ENCODE data around the gene COA5. TPM values are rescaled to one million over a fixed set of nuclear protein-coding genes. Genes with fewer than 3 reads are reported as not detected.

Gene COA5
- total and polyA plus RNA-seq, 2 experiments from 2014 or later = 33.3 to 113 TPM

DNA sequence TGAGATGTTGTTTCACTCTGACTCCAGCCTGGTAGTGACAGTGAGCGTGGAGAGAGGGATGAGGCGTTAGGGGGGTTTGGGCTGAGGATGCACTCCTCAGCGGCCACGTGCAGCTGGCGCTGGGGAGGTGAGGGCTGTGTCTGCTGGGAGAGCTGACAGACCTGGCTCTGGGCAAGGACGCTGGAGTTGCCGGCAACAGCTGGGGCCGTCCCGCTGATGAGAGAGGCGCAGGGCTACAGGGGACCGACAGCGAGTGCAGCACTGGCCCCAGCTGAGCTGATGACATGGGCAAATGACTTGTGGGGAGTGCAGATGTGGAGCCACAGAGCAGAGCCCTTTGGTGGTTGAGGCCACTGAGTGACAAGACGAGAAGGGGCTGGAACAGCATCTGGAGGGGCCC, 38.4 kb downstream of the COA5 start:
- ATAC-seq = no peak
- H4K20me1 ChIP-seq (replicated peaks; ENCODE audit: insufficient read depth) = peaks cover 11% of the 10 kb centered on the region; the same call in 1 of the 2 replicates
- no peak overlapping the region for H2AFZ ChIP-seq
- no peaks in the 10 kb centered on the region for H3K9me3 Mint-ChIP-seq
- no peaks in the 10 kb centered on the region for H3K27me3 ChIP-seq (ENCODE audit: insufficient read depth)
- no peak for DNase-seq (ENCODE audit: low spot score)
- peaks cover 4% of the 10 kb centered on the region; the same call in 1 of the 2 replicates for H3K36me3 ChIP-seq (ENCODE audit: insufficient read depth)
- no peaks in the 10 kb centered on the region for H3F3A ChIP-seq (replicated peaks; ENCODE audit: low read depth)
- H3K4me1 ChIP-seq (ENCODE audit: insufficient read depth) = no peaks in the 10 kb centered on the region
- H3K4me1 Mint-ChIP-seq = no peaks in the 10 kb centered on the region
- no peaks in the 10 kb centered on the region for H3K79me2 ChIP-seq (replicated peaks; ENCODE audit: insufficient read depth)
- no peak overlapping the region for H3K27ac ChIP-seq (ENCODE audit: low read depth)
- H3K4me3 Mint-ChIP-seq = no peak overlapping the region
- no peaks in the 10 kb centered on the region for H3K9me2 ChIP-seq (ENCODE audit: insufficient read depth)
- H3K4me2 ChIP-seq = no peak overlapping the region
- H3K27ac Mint-ChIP-seq = no peak overlapping the region
- no peak for TF ChIP-seq ZNF462 (CRISPR knock-in tag; IDR thresholded peaks at IDR 0.05)
- TF ChIP-seq JUNB (IDR thresholded peaks at IDR 0.05; ENCODE audit: unreplicated experiment) = no peak
- no peak for TF ChIP-seq EZH2phosphoT487 (IDR thresholded peaks at IDR 0.05; ENCODE audit: unreplicated experiment)
- TF ChIP-seq EZH2 (IDR thresholded peaks at IDR 0.05; ENCODE audit: low read depth, unreplicated experiment) = no peak
- no peak for TF ChIP-seq ZNF114 (CRISPR knock-in tag; IDR thresholded peaks at IDR 0.05)
- TF ChIP-seq STAT1 (IDR thresholded peaks at IDR 0.05; ENCODE audit: unreplicated experiment) = no peak
- no peak for TF ChIP-seq CREB1 (CRISPR knock-in tag; IDR thresholded peaks at IDR 0.05; ENCODE audit: low read depth)
- TF ChIP-seq POLR2AphosphoS5 (IDR thresholded peaks at IDR 0.05; ENCODE audit: low read depth) = no peak
- no peak for TF ChIP-seq CTCF (conservative IDR thresholded peaks at IDR 0.05; ENCODE audit: low read depth in 2 of 2)
- no peak for TF ChIP-seq REST (IDR thresholded peaks at IDR 0.05; ENCODE audit: unreplicated experiment)
- no peak for TF ChIP-seq NANOG (IDR thresholded peaks at IDR 0.05; ENCODE audit: borderline replicate concordance)
- TF ChIP-seq, protein P1, sequence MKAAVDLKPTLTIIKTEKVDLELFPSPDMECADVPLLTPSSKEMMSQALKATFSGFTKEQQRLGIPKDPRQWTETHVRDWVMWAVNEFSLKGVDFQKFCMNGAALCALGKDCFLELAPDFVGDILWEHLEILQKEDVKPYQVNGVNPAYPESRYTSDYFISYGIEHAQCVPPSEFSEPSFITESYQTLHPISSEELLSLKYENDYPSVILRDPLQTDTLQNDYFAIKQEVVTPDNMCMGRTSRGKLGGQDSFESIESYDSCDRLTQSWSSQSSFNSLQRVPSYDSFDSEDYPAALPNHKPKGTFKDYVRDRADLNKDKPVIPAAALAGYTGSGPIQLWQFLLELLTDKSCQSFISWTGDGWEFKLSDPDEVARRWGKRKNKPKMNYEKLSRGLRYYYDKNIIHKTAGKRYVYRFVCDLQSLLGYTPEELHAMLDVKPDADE (IDR thresholded peaks at IDR 0.05) = no peak
- no peak for TF ChIP-seq ZNF331 (CRISPR knock-in tag; IDR thresholded peaks at IDR 0.05; ENCODE audit: low read depth)
- peaks cover 7% of the 10 kb centered on the region for H3K27me3 Mint-ChIP-seq (ENCODE audit: insufficient read depth, low read depth, poor library complexity)
- H3K4me3 ChIP-seq = no peak overlapping the region
- peaks cover 49% of the 10 kb centered on the region for H3K36me3 Mint-ChIP-seq (ENCODE audit: low read depth)
